Neural progenitor cell (in vitro differentiated cells): ENCODE results near the gene TGFBR2.

Experiments used
- EZH2 ChIP-seq: fragments of 200-600 bp; sonication (generic); IDR thresholded peaks from 2 replicates; pipeline ENCODE4 v1.6.1; 2017; ENCODE audit warnings: antibody characterized with exemption, mild to moderate bottlenecking, moderate library complexity
- EZH2phosphoT487 ChIP-seq: fragments of 200-600 bp; sonication (generic); IDR thresholded peaks from 2 replicates; pipeline ENCODE4 v1.6.1; 2017; ENCODE audit warnings: antibody characterized with exemption
- TF ChIP-seq, protein P1 (sequence below): fragments of 200-600 bp; sonication (generic); IDR thresholded peaks from 2 replicates; pipeline ENCODE4 v1.5.1; 2017; ENCODE audit warnings: antibody characterized with exemption, mild to moderate bottlenecking

GRCh38 chr3:30680789-30681648 is 74.6 kb downstream of the TGFBR2 start:
- TF ChIP-seq, protein P1, sequence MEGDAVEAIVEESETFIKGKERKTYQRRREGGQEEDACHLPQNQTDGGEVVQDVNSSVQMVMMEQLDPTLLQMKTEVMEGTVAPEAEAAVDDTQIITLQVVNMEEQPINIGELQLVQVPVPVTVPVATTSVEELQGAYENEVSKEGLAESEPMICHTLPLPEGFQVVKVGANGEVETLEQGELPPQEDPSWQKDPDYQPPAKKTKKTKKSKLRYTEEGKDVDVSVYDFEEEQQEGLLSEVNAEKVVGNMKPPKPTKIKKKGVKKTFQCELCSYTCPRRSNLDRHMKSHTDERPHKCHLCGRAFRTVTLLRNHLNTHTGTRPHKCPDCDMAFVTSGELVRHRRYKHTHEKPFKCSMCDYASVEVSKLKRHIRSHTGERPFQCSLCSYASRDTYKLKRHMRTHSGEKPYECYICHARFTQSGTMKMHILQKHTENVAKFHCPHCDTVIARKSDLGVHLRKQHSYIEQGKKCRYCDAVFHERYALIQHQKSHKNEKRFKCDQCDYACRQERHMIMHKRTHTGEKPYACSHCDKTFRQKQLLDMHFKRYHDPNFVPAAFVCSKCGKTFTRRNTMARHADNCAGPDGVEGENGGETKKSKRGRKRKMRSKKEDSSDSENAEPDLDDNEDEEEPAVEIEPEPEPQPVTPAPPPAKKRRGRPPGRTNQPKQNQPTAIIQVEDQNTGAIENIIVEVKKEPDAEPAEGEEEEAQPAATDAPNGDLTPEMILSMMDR = no peak
- TF ChIP-seq EZH2 (no peak), EZH2phosphoT487 (no peak)
